ENCODE measurements around the gene HNRNPD.

The HNRNPD gene

GRCh38 chr4:82373816-82374625 is at the start of gene HNRNPD:
TSS of gene HNRNPD (minus strand) at chr4:82373991. CDS start at chr4:82373678, 313 bp downstream.
- Histone ChIP-seq H3K27me3 (ENCODE audit: insufficient read depth, low read length, poor library complexity, severe bottlenecking) (peaks cover 15% of the 10 kb centered on the region), H3K4me3 (ENCODE audit: low read length, poor library complexity, severe bottlenecking) (peak within 1 kb of the TSS; percentile 100), H3K9me3 (ENCODE audit: insufficient read depth, low read depth, low read length) (no peaks in the 10 kb centered on the region), H3F3A (ENCODE audit: low read depth) (no peaks in the 10 kb centered on the region), H3K9me2 (replicated peaks; ENCODE audit: low read depth, low read length) (no peaks in the 10 kb centered on the region), H3K79me2 (ENCODE audit: insufficient read depth, low read length) (peaks cover 77% of the 10 kb centered on the region), H4K20me1 (ENCODE audit: insufficient read depth, low read length, poor library complexity, severe bottlenecking) (peaks cover 47% of the 10 kb centered on the region), H2AFZ (ENCODE audit: low read length) (peak within 1 kb of the TSS; percentile 89), H3K9ac (ENCODE audit: low read depth, low read length, poor library complexity, severe bottlenecking) (peak within 1 kb of the TSS; percentile 97), H3K4me1 (ENCODE audit: insufficient read depth, low read length, poor library complexity, severe bottlenecking) (peaks cover 31% of the 10 kb centered on the region), H3K36me3 (ENCODE audit: insufficient read depth, low read length) (peaks cover 27% of the 10 kb centered on the region), H3K4me2 (ENCODE audit: low read depth, low read length, poor library complexity, severe bottlenecking) (peak within 1 kb of the TSS; percentile 91)
- TF ChIP-seq CTCF (conservative IDR thresholded peaks at IDR 0.05; ENCODE audit: low read length) = no peak
- no peak for TF ChIP-seq EZH2phosphoT487 (IDR thresholded peaks at IDR 0.05; ENCODE audit: borderline replicate concordance)

- Histone ChIP-seq H3K36me3 (ENCODE audit: insufficient read depth, low read length) (peaks cover 56% of the 10 kb centered on the region), H3K27me3 (ENCODE audit: insufficient read depth, low read length, poor library complexity, severe bottlenecking) (no peaks in the 10 kb centered on the region), H4K20me1 (ENCODE audit: insufficient read depth, low read length, poor library complexity, severe bottlenecking) (peaks cover 63% of the 10 kb centered on the region), H3K9ac (ENCODE audit: low read depth, low read length, poor library complexity, severe bottlenecking) (no peak overlapping the region), H3K79me2 (ENCODE audit: insufficient read depth, low read length) (peaks cover 55% of the 10 kb centered on the region), H3F3A (ENCODE audit: low read depth) (peaks cover 32% of the 10 kb centered on the region; the same call in 1 of the 2 replicates), H3K9me3 (ENCODE audit: insufficient read depth, low read depth, low read length) (no peaks in the 10 kb centered on the region), H2AFZ (ENCODE audit: low read length) (no peak overlapping the region), H3K4me2 (ENCODE audit: low read depth, low read length, poor library complexity, severe bottlenecking) (no peak overlapping the region), H3K9me2 (replicated peaks; ENCODE audit: low read depth, low read length) (no peaks in the 10 kb centered on the region), H3K4me1 (ENCODE audit: insufficient read depth, low read length, poor library complexity, severe bottlenecking) (peaks cover 35% of the 10 kb centered on the region), H3K4me3 (ENCODE audit: low read length, poor library complexity, severe bottlenecking) (no peak overlapping the region)
- TF ChIP-seq EZH2phosphoT487 (IDR thresholded peaks at IDR 0.05; ENCODE audit: borderline replicate concordance) (no peak), CTCF (conservative IDR thresholded peaks at IDR 0.05; ENCODE audit: low read length) (no peak)
Observed at GRCh38 chr4:82422616-82423015, 48.8 kb upstream of the HNRNPD start.

- Histone ChIP-seq H3K79me2 (ENCODE audit: insufficient read depth, low read length) (peaks cover 48% of the 10 kb centered on the region), H3K27me3 (ENCODE audit: insufficient read depth, low read length, poor library complexity, severe bottlenecking) (no peaks in the 10 kb centered on the region), H3K9me2 (replicated peaks; ENCODE audit: low read depth, low read length) (no peaks in the 10 kb centered on the region), H3K4me3 (ENCODE audit: low read length, poor library complexity, severe bottlenecking) (no peak overlapping the region), H3F3A (ENCODE audit: low read depth) (peaks cover 32% of the 10 kb centered on the region; the same call in 1 of the 2 replicates), H3K36me3 (ENCODE audit: insufficient read depth, low read length) (peaks cover 50% of the 10 kb centered on the region), H3K9ac (ENCODE audit: low read depth, low read length, poor library complexity, severe bottlenecking) (no peak overlapping the region), H3K4me1 (ENCODE audit: insufficient read depth, low read length, poor library complexity, severe bottlenecking) (peaks cover 32% of the 10 kb centered on the region), H3K4me2 (ENCODE audit: low read depth, low read length, poor library complexity, severe bottlenecking) (no peak overlapping the region), H2AFZ (ENCODE audit: low read length) (no peak overlapping the region), H4K20me1 (ENCODE audit: insufficient read depth, low read length, poor library complexity, severe bottlenecking) (peaks cover 57% of the 10 kb centered on the region), H3K9me3 (ENCODE audit: insufficient read depth, low read depth, low read length) (no peaks in the 10 kb centered on the region)
- TF ChIP-seq EZH2phosphoT487 (IDR thresholded peaks at IDR 0.05; ENCODE audit: borderline replicate concordance) = no peak
- TF ChIP-seq CTCF (conservative IDR thresholded peaks at IDR 0.05; ENCODE audit: low read length) = no peak
Observed at GRCh38 chr4:82421796-82422560, 48.2 kb upstream of the HNRNPD start.
